Vagina (tissue), 2 donors: ENCODE results near the gene DEDD.

Experiments used
- POLR2A ChIP-seq, 2 donors: fragments of 450-650 bp; IDR thresholded peaks; one replicate each; pipeline ENCODE4 v1.6.1; 2017; ENCODE audit warnings: antibody characterized with exemption in 2 of 2, mild to moderate bottlenecking in 2 of 2, moderate library complexity in 2 of 2
- TF ChIP-seq, protein P1 (sequence below), 3 experiments: fragments of 450-650 bp in 2 of 3; fragments of 200-600 bp in 1 of 3; sonication (generic) in 1 of 3; IDR thresholded peaks; one replicate each; pipeline ENCODE4 v1.5.1; 2017 to 2019; ENCODE audit warnings: antibody characterized with exemption in 3 of 3, mild to moderate bottlenecking in 2 of 3, moderate library complexity in 2 of 3

DNA sequence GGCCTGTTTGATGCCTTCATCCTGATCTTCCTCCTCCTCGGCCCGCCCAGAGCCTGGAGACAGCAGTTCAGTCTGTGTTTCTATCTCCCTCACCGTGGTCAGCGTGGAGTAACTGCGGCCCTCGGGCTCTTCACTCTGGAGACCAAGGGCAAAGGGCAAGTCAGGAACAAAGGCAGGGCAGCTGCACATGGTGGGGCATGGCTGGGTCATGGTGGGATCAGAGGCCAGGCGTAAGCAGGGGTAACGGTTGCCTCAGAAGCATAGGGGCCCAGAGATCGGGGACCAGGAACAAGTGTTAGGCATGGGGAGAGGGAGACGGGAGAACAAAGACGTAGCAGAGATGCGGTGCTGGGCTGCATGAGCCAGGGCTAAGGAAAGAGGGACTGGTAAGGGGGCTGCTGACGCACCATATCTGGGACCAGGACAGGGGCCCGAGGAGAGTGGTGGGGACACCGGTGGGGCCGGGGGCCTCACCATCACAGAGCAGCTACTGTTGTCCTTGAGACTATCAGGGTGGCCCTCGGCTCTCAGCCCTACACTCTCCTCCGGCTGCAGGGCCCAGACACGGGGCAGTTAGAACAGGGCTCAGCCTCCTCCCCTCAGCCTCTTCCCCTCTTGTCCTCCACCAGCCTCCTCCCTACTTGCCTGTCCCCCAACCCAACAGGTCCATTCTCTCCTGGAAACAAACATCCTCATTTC, 59.6 kb downstream of the DEDD start:
- TF ChIP-seq, protein P1, sequence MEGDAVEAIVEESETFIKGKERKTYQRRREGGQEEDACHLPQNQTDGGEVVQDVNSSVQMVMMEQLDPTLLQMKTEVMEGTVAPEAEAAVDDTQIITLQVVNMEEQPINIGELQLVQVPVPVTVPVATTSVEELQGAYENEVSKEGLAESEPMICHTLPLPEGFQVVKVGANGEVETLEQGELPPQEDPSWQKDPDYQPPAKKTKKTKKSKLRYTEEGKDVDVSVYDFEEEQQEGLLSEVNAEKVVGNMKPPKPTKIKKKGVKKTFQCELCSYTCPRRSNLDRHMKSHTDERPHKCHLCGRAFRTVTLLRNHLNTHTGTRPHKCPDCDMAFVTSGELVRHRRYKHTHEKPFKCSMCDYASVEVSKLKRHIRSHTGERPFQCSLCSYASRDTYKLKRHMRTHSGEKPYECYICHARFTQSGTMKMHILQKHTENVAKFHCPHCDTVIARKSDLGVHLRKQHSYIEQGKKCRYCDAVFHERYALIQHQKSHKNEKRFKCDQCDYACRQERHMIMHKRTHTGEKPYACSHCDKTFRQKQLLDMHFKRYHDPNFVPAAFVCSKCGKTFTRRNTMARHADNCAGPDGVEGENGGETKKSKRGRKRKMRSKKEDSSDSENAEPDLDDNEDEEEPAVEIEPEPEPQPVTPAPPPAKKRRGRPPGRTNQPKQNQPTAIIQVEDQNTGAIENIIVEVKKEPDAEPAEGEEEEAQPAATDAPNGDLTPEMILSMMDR (IDR thresholded peaks at IDR 0.05): no peak
- no peak for TF ChIP-seq POLR2A (IDR thresholded peaks at IDR 0.05)
